GM18505 (cell line): ENCODE data around the gene UBXN11.
"Not testable (repeated sequence)": the region's sequence is repeated elsewhere in the genome, so short reads cannot be mapped to it uniquely, and the experiment has no call there.

Experiments used
- ATAC-seq: cut with Tn5 transposase; IDR thresholded peaks from one replicate; pipeline ENCODE4 v1.9.1; 2021; ENCODE audit not compliant: unreplicated experiment
- POLR2A ChIP-seq: IDR thresholded peaks from 4 replicates; pipeline ENCODE4 v1.6.1; 2011; ENCODE audit warnings: borderline replicate concordance; ENCODE audit not compliant: insufficient read depth, insufficient read length; ENCODE audit errors: extremely low read depth

Gene UBXN11

GRCh38 chr1:26346274-26347033 is 40.0 kb upstream of the UBXN11 start:
- ATAC-seq = no peak
- no peak for TF ChIP-seq POLR2A

- no peak for ATAC-seq
- TF ChIP-seq POLR2A = no peak
These were observed 39.3 kb upstream of the UBXN11 start for GRCh38 chr1:26345718-26346117.

GRCh38 chr1:26344147-26344920 is 37.9 kb upstream of the UBXN11 start:
- no peak for ATAC-seq
- no peak for TF ChIP-seq POLR2A

GRCh38 chr1:26340047-26340481 is 33.6 kb upstream of the UBXN11 start:
- ATAC-seq = no peak
- no peak for TF ChIP-seq POLR2A

- TF ChIP-seq POLR2A = no peak
- no peak for ATAC-seq
These were observed 32.2 kb upstream of the UBXN11 start for GRCh38 chr1:26338670-26339069.

- no peak for TF ChIP-seq POLR2A
- no peak for ATAC-seq
These were observed 31.2 kb upstream of the UBXN11 start for GRCh38 chr1:26337625-26338024.

GRCh38 chr1:26337206-26337535 is 30.7 kb upstream of the UBXN11 start:
- no peak for TF ChIP-seq POLR2A
- no peak for ATAC-seq

GRCh38 chr1:26336477-26337205 is 30.2 kb upstream of the UBXN11 start:
- no peak for ATAC-seq
- no peak for TF ChIP-seq POLR2A

- no peak for ATAC-seq
- no peak for TF ChIP-seq POLR2A
These were observed 29.5 kb upstream of the UBXN11 start for GRCh38 chr1:26335774-26336476.

GRCh38 chr1:26333312-26333711 is 26.9 kb upstream of the UBXN11 start:
- ATAC-seq = not testable (repeated sequence)

GRCh38 chr1:26330276-26330675 is 23.8 kb upstream of the UBXN11 start:
- no peak for TF ChIP-seq POLR2A

GRCh38 chr1:26329380-26329779 is 22.9 kb upstream of the UBXN11 start:
- not testable (repeated sequence) for ATAC-seq

More at GRCh38 chr1:26330276-26330675, 23.8 kb upstream of the UBXN11 start:
- ATAC-seq = no peak

GRCh38 chr1:26328597-26328996 is 22.2 kb upstream of the UBXN11 start:
- TF ChIP-seq POLR2A = no peak
- no peak for ATAC-seq
